HG03457 (cell line): ENCODE measurements around the gene CYP26C1.

Source experiments
- ATAC-seq: cut with Tn5 transposase; IDR thresholded peaks from one replicate; pipeline ENCODE4 v1.9.1; 2021; ENCODE audit warnings: moderate number of reproducible peaks; ENCODE audit not compliant: unreplicated experiment

Gene CYP26C1

GRCh38 chr10:93059975-93060886, at the start of gene CYP26C1:
TSS of gene CYP26C1 (plus strand) at chr10:93060798. CDS start at chr10:93061264, 466 bp downstream.
- no peak for ATAC-seq

- no peak for ATAC-seq
Observed at GRCh38 chr10:93015722-93016121, 44.9 kb upstream of the CYP26C1 start.

GRCh38 chr10:93023013-93023650, 37.5 kb upstream of the CYP26C1 start:
- no peak for ATAC-seq

GRCh38 chr10:93026072-93026471, 34.5 kb upstream of the CYP26C1 start:
- no peak for ATAC-seq

- ATAC-seq, result no peak
Observed at GRCh38 chr10:93027508-93027907, 33.1 kb upstream of the CYP26C1 start.

GRCh38 chr10:93028883-93029282, 31.7 kb upstream of the CYP26C1 start:
- no peak for ATAC-seq

- ATAC-seq, result no peak
Observed at GRCh38 chr10:93030409-93030808, 30.2 kb upstream of the CYP26C1 start.

GRCh38 chr10:93032105-93032808, 28.3 kb upstream of the CYP26C1 start:
- no peak for ATAC-seq

GRCh38 chr10:93032809-93033137, 27.8 kb upstream of the CYP26C1 start:
- no peak for ATAC-seq

- ATAC-seq, result no peak
Observed at GRCh38 chr10:93034426-93034825, 26.2 kb upstream of the CYP26C1 start.

GRCh38 chr10:93039110-93039509, 21.5 kb upstream of the CYP26C1 start:
- ATAC-seq, result no peak

- no peak for ATAC-seq
Observed at GRCh38 chr10:93039721-93040120, 20.9 kb upstream of the CYP26C1 start.

GRCh38 chr10:93054486-93054885, 6.1 kb upstream of the CYP26C1 start:
- ATAC-seq, result no peak

GRCh38 chr10:93058139-93058538, 2.5 kb upstream of the CYP26C1 start:
- ATAC-seq, result no peak

- no peak for ATAC-seq
Observed at GRCh38 chr10:93060887-93061593, 442 bp downstream of the CYP26C1 start.

GRCh38 chr10:93061594-93062513, 1.3 kb downstream of the CYP26C1 start:
- ATAC-seq, result no peak

GRCh38 chr10:93062514-93063143, 2.0 kb downstream of the CYP26C1 start:
- ATAC-seq, result no peak

GRCh38 chr10:93063144-93063976, 2.8 kb downstream of the CYP26C1 start:
- ATAC-seq, result no peak
